HG03064 (cell line): Measurements from ENCODE around the gene PYGB.
"Not testable (repeated sequence)": the region's sequence is repeated elsewhere in the genome, so short reads cannot be mapped to it uniquely, and the experiment has no call there.

Experiments
- ATAC-seq: cut with Tn5 transposase; IDR thresholded peaks from one replicate; pipeline ENCODE4 v1.9.1; 2021; ENCODE audit warnings: low read depth; ENCODE audit not compliant: unreplicated experiment

PYGB gene

GRCh38 chr20:25324412-25324811 is 76.5 kb downstream of the PYGB start:
- ATAC-seq = no peak

GRCh38 chr20:25325073-25325472 is 77.2 kb downstream of the PYGB start:
- no peak for ATAC-seq

- ATAC-seq = no peak
Measured at GRCh38 chr20:25325997-25326396, 78.1 kb downstream of the PYGB start.

GRCh38 chr20:25327521-25328235 is 79.8 kb downstream of the PYGB start:
- no peak for ATAC-seq

GRCh38 chr20:25328954-25329498 is 81.1 kb downstream of the PYGB start:
- ATAC-seq = no peak

GRCh38 chr20:25334972-25335371 is 87.1 kb downstream of the PYGB start:
- not testable (repeated sequence) for ATAC-seq

GRCh38 chr20:25336561-25337422 is 88.9 kb downstream of the PYGB start:
- ATAC-seq = no peak

- no peak for ATAC-seq
Measured at GRCh38 chr20:25338112-25339023, 90.5 kb downstream of the PYGB start.

GRCh38 chr20:25339608-25340007 is 91.7 kb downstream of the PYGB start:
- no peak for ATAC-seq

- no peak for ATAC-seq
Measured at GRCh38 chr20:25340380-25340779, 92.5 kb downstream of the PYGB start.

- no peak for ATAC-seq
Measured at GRCh38 chr20:25341716-25342680, 94.1 kb downstream of the PYGB start.

- ATAC-seq = no peak
Measured at GRCh38 chr20:25344634-25345033, 96.7 kb downstream of the PYGB start.

- no peak for ATAC-seq
Measured at GRCh38 chr20:25345721-25346120, 97.8 kb downstream of the PYGB start.

- no peak for ATAC-seq
Measured at GRCh38 chr20:25346349-25346748, 98.5 kb downstream of the PYGB start.
